ACHN (cell line): ENCODE data around the gene SH3RF3.

Experiments used
- DNase-seq: peaks from one replicate; pipeline ENCODE4 v3.0.0-alpha.2; 2015
- in situ Hi-C: cut with HindIII; loops from 2 replicates; pipeline ENCODE4 v1.10.0; 2017; ENCODE audit warnings: low sequenced_read_pairs, low pct_ligation_motif_present, low pct_unique_long_range_greater_than_20kb

SH3RF3 gene

DNA sequence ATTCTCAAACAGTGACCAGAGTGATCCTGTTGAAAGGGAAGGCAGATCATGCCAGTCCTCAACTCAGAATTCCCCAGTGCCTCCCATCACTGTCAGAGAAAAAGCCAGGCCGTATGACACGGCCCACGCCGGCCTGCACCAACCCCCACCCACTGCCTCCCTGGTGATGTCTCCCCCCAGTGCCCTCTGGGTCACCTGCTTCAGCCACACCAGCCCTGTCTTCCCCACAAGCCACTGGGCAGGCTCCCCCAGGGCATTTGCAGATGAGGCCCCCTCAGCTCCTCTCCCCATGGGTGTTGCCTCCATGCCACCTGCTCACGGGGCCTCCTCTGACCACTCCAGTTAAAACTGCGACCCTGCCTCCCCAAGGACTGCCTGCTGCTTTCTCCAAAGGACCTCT lies 169.8 kb downstream of the SH3RF3 start:
- in situ Hi-C loops = no loop called here
- no peak for DNase-seq

DNA sequence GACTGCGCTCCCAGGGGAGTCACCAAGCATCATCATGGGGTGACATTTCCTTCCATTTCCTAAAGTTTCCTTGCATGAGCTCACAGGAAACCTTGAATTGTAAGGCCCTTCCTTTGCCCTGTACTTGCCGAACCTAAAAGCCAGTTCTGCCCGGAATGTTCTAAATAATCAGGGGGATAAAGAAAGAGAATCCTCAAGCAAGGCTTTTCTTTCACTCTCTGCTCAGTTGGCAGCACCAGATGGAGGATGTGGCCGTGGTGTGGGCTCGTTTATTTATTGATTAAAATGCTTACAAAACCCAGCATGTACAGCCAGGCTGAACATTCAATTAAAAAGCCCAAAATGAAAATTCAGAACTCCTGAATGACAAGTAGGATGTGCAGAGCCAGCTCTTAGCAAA lies 170.5 kb downstream of the SH3RF3 start:
- DNase-seq = no peak
- in situ Hi-C loops = no loop called here

DNA sequence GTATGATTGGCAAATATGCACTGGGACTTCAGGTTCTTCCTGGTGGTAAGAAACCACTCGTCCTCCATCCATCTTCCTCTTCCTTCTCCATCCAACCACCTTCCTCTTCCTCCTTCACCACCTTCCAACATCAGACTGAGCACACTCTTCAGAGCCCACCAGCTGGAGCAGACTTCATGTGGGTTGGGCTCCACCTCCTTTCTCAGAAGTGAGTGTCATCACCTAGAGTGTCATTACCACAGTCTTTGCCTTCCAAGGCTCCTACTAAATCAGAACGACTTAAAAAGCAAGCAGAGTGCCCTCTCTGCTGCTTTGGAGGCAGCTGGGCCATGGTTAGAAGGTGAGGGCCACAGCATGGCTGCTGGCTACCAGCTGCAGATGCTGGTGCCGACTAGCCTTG lies 171.6 kb downstream of the SH3RF3 start:
- DNase-seq = no peak
- in situ Hi-C loops = no loop called here

DNA sequence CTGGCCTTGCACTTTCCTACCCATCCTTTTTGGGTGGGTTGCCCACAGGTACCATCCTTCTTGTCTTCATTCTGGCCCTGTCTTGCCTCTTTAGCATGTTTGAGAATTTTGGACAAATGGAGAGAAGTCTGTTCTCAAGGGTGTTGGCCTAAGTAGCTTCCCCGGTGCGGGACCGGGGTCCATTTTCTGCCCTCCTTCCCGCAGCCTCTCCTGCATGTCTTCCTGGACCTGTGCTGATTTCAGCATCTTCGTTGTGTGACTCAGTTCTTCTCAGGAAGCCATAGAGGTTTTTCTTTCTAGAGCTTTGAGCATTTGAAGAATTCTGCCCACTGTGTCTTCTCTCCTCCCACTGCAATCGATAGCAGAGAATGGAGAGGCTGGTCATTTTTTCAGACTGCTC lies 172.7 kb downstream of the SH3RF3 start:
- in situ Hi-C loops = no loop called here
- no peak for DNase-seq

DNA sequence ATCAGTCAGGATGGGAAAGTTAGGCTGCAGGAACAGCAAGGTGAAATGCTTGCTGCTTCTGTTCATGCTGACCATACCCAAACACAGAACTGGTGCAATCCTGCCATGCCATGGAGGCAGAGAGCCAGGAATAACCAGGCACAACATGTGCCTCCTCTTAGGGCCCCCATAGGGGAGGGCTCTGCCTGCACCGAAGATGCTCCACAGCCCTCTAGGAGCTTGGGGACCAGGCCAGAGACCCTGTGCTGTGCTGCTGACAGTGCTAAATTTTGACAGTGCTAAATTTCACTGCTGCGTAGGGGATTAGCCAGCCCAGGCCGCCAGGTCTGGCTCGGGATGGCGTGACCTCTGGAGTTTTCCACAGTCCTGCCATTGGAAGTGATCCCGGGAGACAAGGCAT lies 173.3 kb downstream of the SH3RF3 start:
- DNase-seq = no peak
- in situ Hi-C loops = no loop called here

DNA sequence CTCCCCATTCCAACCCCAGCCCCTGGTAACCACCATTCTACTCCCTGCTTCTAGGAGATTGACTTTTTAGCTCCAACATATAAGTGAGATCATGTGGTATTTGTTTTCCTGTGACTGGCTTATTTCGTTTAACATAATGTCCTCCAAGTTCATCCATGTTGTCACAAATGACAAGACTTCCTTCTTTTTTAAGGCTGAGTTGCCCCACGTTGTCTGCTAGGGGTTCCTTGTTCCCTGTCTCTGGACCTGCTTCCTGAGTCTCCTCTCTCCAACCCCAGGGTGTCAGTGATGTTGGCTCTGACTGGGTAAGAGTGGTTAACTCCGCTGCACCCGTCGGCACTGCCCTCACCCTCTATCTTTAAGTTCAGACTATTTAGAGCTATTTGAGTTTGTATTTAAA lies 175.2 kb downstream of the SH3RF3 start:
- no peak for DNase-seq
- in situ Hi-C loops = no loop called here

DNA sequence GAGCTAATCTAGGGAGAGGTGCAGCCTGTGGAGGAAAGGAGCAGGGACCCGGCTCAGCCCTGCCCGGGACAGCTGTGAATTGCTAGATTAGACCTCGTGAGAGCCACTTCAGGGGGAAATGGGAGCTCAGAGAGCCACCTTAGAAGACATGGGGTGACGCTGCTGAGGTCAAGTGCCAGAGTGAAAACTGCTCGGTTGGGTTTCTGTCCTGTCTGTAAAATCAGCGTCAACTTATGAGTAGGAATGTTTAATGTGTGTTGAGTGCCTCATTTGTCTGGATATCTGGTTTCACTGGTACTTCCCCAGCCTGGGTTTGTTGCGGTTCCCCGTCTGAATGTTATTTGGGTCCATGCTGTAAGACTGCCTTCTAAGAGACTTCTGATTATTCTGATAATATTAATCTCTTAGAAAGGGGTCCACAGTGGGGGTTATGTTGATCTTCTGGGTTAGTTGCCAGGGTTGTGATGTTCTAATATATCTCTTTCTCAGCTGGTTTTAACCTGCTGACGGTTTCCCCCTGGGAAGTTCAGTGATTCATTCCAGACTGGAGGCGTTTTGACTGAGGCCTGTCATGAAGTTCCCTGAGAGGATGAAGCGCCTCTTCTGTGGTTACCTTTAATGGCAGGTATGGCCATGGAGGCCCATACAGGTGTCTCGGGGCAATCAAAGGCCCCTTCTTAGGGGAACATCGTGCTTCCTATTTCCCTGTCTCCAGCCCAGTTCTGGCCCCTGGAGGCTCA lies 175.9 kb downstream of the SH3RF3 start:
- DNase-seq = no peak
- in situ Hi-C loops = no loop called here

DNA sequence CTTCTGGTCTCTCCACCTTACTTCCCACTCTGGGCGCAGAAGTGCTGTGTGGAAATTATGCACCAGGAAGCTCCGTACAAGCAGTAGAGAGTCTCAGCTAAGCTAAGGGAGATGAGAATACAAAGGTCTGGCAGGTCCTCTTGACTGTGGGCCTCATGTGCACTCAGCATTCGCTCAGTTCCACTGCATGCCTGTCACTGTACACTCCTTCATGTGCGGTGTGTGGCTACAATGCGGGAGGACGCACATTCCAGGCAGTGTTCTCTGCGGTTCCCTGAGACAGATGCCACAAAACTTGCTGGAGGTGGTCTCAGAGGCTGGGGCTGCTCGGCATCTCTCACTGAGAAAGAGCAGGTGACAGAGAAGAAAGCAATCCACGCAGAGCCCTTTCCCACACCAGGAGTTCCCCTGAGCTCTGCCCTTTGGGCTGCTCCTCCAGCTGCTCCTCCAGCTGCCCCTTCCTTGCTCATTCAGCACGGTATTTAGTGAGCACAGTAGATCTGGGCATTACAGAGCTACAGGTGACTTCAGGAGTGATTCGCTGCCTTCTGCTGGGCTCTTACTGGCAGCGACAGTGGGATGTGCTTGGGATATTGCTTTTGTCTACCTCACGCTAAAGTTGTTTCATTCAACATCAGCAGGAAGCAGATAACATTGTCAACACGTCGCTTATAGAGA lies 176.6 kb downstream of the SH3RF3 start:
- in situ Hi-C loops = no loop called here
- DNase-seq = no peak

DNA sequence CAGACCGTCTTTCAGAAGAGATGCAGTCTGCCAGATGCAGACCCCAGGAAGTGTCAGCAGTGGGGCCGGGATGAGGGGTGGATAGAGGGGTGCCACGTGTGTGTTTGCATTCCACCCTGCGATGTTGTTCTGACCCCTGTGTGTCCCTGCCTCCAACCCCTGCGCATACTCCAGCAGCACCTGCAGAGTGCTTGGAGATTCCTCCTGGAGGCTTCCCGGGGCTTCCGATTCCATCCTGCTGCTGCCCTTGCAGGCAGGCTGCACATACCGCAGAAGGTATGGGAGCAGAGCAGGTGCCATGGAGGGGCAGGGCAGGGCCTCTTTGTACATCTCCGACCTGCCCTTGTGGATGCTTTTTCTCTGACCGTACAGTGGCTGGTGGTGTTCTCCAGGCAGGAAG lies 177.2 kb downstream of the SH3RF3 start:
- no peak for DNase-seq
- in situ Hi-C loops = no loop called here

DNA sequence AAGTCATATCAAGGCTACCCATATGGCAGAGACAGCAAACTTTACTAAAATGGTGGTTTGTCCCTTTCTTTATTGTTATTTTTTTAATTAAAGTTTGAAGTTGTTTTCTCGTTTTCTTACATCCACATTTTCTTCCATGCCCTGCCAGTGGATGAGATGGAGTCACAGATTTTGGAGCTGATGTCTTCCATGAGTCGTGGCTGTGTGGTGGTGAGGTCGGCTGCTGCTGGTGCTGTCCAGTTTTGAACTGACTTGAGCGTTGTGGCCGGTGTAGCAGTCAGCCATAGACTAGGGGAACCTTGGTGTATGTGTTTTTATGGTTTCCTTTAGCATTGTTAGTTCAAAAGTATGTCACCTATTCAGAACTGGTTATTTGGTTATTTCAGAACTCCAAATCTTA lies 182.8 kb downstream of the SH3RF3 start:
- no peak for DNase-seq
- in situ Hi-C loops = no loop called here

DNA sequence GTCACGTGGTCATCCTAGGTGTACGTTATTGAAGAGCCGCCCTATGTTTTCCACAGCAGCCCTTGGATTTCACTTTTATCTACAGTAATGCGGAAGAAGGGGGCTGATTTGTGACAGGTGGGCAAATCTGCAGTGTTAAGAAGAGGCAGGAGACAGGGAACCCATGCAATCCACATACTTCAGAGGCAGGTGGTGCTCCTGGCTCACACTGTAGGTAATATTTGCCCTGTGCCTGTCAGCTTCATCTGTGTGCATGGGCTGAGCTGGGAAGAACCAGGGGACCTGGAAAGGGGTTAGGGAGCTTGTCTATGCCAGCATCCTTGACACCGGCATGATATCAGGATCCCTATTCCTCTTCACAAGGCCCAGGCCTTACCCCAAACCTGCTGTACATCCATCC lies 183.9 kb downstream of the SH3RF3 start:
- in situ Hi-C loops = no loop called here
- DNase-seq = no peak

DNA sequence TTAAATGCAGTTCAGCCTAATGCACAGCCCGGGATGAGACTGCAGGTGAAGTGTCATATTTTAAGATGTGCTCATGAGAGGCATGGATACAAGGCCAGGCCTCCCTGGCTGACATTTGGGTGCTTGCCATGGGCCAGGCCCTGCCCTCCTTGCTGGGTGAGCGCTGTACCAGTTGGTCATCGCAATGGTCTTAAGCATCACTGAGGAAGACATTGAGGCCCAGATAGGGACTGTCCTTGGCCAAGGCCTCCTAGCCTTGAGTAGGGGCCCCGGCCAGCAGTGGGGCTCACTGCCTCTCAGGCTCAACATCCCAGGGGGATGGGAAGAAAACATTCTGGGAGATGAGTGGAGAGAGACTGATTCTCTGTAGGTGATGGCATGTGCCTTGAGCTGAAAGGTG lies 184.3 kb downstream of the SH3RF3 start:
- DNase-seq = no peak
- in situ Hi-C loops = no loop called here

DNA sequence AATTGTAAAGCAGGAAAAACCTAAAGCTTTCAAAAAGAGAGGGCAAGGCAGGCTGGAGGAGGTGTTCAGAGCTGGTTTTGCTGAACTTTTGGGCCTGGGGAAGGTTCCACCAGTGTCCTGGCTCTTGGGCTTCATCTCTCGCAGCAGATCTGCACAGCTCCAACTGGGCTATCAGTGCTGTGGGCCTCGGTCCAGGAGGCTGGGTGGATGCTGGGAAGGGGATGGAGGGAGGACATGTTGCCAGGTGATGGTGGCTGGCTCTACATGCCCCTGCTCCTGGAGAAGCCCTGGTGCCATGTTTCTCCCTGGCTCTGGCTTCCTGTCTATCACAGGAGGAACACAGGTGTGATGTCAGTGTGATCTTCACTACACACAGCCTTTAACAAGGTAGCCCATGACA lies 187.1 kb downstream of the SH3RF3 start:
- DNase-seq = no peak
- in situ Hi-C loops = no loop called here

DNA sequence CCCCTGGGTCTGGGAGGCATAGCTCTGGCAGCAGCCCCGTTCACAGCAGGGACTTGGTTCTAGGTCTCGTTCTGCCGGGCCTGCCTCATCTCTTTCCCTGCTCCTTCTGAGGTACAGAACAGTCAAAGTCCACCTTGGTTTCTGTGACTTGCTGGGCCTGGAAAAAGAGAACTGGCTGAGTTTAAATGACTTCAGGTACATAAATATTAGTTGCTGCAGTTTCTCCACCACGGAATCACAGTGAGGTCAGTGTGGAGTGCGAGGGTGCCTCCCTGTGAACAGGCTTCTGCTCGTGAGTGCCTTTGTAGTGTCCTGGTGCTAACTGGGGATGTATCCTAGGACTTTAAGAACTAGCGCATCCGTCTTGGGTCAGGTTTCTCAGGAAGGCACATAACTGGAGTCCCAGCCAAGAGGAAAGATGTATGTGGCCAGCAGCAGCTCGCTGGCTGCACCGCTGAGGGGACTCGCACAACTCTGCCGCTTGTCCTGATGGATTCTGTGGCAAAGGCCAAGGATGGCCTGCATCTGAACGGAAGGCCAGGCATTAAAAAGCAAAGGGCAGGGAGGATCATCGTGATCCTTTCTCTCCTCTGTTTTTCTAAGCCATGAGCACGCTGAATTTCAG lies 188.6 kb downstream of the SH3RF3 start:
- DNase-seq = no peak
- in situ Hi-C loops = no loop called here

DNA sequence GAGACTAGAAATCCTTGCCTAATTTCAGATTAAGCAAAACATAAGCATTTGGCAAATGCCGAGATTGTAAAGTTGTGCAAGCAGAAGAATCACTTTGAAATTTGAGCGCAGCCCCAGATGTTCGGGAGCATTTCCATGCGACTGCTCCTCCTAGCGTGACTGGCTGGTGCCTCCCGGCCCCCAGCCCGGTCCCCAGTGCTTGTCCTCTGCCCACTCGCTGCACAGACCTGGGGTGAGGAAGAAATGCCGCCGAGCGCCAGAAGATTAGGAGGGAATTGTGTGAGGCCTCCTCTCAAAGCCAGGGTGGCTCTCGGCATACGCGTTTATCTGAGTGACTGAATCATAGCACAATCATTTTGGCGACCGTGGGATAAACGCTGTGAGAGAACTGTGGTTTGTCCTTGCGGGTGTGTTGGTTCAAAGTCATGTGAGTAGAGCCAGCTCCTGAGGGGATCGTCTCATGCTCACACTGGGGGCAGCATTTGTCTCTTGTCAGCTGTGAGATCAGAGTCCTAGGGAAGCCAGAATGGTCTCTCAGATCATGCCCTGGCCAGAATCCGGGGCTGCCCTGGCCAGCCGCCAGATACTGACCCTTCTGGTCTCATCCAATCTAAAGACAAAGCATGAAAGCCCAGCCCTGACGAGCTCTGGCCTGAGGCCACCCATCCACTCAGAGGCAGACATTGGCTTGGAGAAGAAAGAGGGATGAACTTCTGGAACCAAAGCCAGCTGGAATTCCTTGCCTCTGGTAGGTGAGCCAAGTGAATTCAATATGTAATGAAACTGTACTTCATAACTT lies 189.3 kb downstream of the SH3RF3 start:
- no peak for DNase-seq
- in situ Hi-C loops = no loop called here

DNA sequence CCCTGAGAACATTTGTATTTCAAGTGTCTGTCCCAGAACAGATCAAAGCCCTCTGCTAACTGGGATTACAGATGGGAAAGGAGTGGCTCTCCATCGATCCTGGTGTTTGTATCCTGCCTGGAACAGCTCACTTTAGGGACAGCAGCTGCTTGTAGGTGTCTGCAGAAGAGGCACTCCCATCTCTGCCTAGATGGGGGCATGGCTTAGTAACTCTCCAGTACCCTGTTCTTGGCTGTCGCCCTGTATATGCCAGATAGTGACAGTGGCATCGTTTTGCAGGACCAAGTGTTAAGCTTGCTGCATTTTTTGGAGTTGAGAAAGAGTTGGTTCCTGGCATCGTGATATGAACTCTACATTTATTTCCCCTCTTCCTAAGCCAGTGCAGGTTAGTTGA lies 189.9 kb downstream of the SH3RF3 start:
- in situ Hi-C loops = no loop called here
- no peak for DNase-seq

DNA sequence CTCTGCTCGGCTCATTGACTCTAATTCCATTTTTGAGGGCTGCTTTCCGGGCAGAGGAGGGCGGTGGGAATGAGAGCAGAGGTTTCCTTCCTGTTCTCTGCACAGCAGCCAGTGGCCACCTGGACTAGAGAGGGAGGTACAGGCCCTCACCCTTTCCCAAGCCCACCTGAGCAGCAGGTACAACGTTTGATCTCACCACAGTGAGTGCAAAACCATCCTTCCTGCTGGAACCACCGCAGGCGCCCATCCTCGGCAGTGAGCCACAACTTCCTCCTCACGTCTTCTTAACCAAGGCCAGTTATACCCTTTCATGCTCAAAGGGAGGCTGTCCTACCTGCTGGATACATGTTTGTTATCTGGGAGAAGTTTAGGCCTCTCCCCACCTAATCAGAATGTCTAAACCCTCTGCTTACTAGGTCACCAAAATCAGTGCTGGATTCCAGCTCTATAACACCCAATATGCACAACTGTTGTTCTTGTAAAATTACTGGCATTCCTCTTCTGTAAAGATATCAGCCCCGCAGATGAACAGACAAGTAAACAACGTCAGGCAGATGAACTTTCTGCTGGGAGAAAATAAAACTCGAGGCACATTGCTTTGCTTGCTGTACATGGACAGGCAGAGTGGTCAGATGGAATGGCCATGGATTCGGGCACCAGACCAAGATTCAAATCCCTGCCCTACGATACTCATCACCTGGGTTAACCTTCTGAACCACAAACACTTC lies 191.4 kb downstream of the SH3RF3 start:
- in situ Hi-C loops = no loop called here
- no peak for DNase-seq

DNA sequence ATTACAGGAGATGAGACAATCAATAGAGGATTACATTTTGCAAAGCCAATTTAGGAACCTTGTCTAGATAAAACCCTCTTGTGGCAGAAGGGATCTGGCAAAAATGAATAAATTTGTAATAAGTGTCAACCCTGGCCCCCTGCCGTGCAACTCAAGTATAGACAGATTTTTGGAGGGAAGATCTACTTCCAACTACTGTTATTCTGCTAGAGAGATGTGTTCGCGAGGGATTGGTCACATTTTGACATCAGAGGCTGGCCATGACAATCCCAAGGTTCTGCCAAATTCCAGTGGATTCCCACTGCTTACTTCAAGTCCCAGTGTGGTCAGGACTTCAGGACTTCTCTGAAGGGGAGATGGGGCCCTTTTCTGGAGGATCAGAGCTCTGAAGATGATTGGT lies 192.6 kb downstream of the SH3RF3 start:
- no peak for DNase-seq
- in situ Hi-C loops = no loop called here

DNA sequence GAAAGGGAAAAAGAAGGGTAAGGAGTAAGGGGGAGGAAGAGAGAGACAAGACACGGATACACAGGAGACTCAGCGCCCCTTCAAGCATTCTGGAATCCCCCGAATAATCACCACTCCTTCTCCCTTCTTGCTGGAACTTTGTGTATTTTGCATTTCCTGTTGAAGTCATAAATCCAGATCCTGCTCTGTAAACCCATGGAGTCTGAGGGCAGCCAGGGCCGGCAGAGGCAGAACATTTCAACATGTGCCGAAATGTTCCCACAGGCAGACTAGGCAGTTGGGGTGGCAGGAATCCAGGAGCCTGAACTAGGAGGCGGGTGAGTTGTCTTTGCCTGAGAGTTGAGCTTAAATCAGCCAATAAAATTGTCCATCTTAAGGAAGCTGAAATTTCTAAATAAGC lies 193.1 kb downstream of the SH3RF3 start:
- no peak for DNase-seq
- in situ Hi-C loops = no loop called here
